Activated CD4-positive, alpha-beta memory T cell treated with anti-CD3 and anti-CD28 coated beads for 36 hours (primary cell): ENCODE measurements around the gene CTNNA3. TPM values are rescaled to one million over a fixed set of nuclear protein-coding genes. Genes with fewer than 3 reads are reported as not detected.
"Not testable (repeated sequence)": the region's sequence is repeated elsewhere in the genome, so short reads cannot be mapped to it uniquely, and the experiment has no call there.

Source experiments
- CTCF ChIA-PET: fragments of 350-600 bp; sonication (Branson Sonifier 250); formaldehyde crosslinking; loops from one replicate; lab custom pipeline; 2021; ENCODE audit warnings: antibody characterized with exemption, inconsistent platforms; lab: Charles Lee
- POLR2A ChIA-PET: fragments of 350-600 bp; sonication (Branson Sonifier 250); formaldehyde crosslinking; loops from one replicate; lab custom pipeline; 2021; ENCODE audit warnings: antibody characterized with exemption; lab: Charles Lee
- DNase-seq: peaks from one replicate; pipeline ENCODE4 v3.0.0-alpha.2; 2020
- H3K27ac Mint-ChIP-seq: one replicate; pipeline ENCODE4 v1.8.0; 2021; ENCODE audit warnings: mixed read lengths
- H3K27me3 Mint-ChIP-seq: one replicate; pipeline ENCODE4 v1.8.0; 2021; ENCODE audit warnings: mixed read lengths
- H3K36me3 Mint-ChIP-seq: one replicate; pipeline ENCODE4 v1.8.0; 2021; ENCODE audit warnings: mixed read lengths
- H3K4me1 Mint-ChIP-seq: one replicate; pipeline ENCODE4 v1.8.0; 2021; ENCODE audit warnings: low read depth, mixed read lengths
- H3K4me3 Mint-ChIP-seq: one replicate; pipeline ENCODE4 v1.8.0; 2021; ENCODE audit warnings: mild to moderate bottlenecking, mixed read lengths
- H3K9me3 Mint-ChIP-seq: one replicate; pipeline ENCODE4 v1.8.0; 2021; ENCODE audit warnings: mixed read lengths
- intact Hi-C: fragments of 100-400 bp; cut with micrococcal nuclease; formaldehyde crosslinking; loops from one replicate; pipeline ENCODE4 v1.15.1; 2023
- total RNA-seq, 2 experiments: library from RNA; stranded (reverse); gene quantifications; one replicate each; pipeline ENCODE4 v1.2.3, GENCODE V29; 2021

Gene CTNNA3
- total RNA-seq, 2 experiments from 2014 or later, result not detected

DNA sequence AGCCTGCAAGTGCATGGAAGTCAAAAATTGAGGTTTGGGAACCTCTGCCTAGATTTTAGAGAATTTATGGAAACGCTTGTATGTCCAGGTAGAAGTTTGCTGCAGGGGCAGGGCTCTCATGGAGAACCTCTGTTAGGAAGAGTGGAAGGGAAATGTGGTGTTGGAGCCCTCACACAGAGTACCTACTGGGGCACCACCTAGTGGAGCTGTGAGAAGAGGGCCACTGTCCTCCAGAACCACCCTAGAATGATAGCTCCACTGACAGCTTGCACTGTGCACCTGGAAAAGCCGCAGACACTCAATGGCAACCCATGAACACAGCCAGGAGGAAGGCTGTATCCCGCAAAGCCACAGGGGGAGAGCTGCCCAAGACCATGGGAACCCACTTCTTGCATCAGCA lies 165.0 kb downstream of the CTNNA3 start:
- CTCF ChIA-PET, result interaction anchor here (0.6 to 1.2 kb wide), 2 partner anchors 10 to 46 kb away, joined by 3 to 8 read pairs; no protein-coding TSS in a partner anchor

DNA sequence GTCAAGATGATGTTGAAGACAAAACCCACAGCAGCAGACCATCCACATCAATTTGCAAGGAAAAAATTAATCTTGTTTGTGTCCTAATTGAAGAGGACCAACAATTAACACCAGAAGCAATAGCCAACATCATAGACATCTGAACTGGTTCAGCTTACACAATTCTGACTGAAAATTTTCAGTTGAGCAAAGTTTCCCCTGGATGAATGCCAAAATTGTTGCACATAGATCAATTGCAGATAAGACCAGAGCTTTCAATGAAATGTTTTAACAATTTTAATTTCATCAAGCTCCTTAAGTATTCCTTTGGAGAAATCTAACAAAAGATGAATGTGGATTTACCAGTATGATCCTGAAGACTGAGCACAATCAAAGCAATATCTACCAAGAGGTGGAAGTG lies 168.6 kb downstream of the CTNNA3 start:
- peaks cover 2% of the 10 kb centered on the region for H3K4me1 Mint-ChIP-seq
- POLR2A ChIA-PET, result no interaction called here
- intact Hi-C loops, result no loop called here

More for the DNA sequence above, 165.0 kb downstream of the CTNNA3 start:
- H3K27ac Mint-ChIP-seq, H3K36me3 Mint-ChIP-seq, H3K9me3 Mint-ChIP-seq, POLR2A ChIA-PET, intact Hi-C loops, DNase-seq, H3K4me1 Mint-ChIP-seq, H3K4me3 Mint-ChIP-seq: not testable (repeated sequence)
- H3K27me3 Mint-ChIP-seq, result peaks cover 15% of the 10 kb centered on the region

DNA sequence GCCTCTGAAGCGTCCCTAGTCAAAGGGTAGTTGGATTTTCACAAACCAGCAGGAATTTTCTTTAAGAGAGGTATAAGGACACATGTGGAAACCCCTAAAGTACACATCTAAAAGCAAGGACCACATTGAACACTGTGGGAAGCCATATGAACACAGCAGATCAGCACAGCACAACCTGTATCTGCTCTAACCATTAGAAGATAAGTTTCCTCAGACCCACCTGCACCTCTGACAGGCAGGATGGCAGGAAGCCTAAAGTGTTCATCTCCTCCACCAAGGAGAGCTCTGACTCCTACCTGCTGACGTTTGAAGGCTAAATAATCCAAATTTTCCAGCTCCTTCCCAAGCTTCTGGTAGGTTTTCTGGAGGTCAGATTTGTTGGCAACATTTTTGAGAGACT lies 174.4 kb downstream of the CTNNA3 start:
- Mint-ChIP-seq H3K9me3 (no peaks in the 10 kb centered on the region), H3K4me3 (no peak overlapping the region), H3K27me3 (no peaks in the 10 kb centered on the region), H3K36me3 (no peaks in the 10 kb centered on the region), H3K4me1 (peaks cover 2% of the 10 kb centered on the region), H3K27ac (no peak overlapping the region)
- ChIA-PET CTCF (interaction anchor here (0.6 to 3.6 kb wide), 12 partner anchors 10 to 260 kb away, joined by 3 to 10 read pairs (median 4); no protein-coding TSS in a partner anchor), POLR2A (no interaction called here)
- no peak for DNase-seq
- intact Hi-C loops, result loop anchor here (2.0 to 5.0 kb wide), 4 partner anchors 214 to 1339 kb away; no protein-coding TSS in a partner anchor

More for the DNA sequence above, 168.6 kb downstream of the CTNNA3 start:
- peaks cover 9% of the 10 kb centered on the region for H3K27me3 Mint-ChIP-seq
- no peaks in the 10 kb centered on the region for H3K36me3 Mint-ChIP-seq
- H3K4me3 Mint-ChIP-seq, result no peak overlapping the region
- DNase-seq, result no peak
- CTCF ChIA-PET, result no interaction called here
- H3K9me3 Mint-ChIP-seq, result no peaks in the 10 kb centered on the region
- H3K27ac Mint-ChIP-seq, result no peak overlapping the region

DNA sequence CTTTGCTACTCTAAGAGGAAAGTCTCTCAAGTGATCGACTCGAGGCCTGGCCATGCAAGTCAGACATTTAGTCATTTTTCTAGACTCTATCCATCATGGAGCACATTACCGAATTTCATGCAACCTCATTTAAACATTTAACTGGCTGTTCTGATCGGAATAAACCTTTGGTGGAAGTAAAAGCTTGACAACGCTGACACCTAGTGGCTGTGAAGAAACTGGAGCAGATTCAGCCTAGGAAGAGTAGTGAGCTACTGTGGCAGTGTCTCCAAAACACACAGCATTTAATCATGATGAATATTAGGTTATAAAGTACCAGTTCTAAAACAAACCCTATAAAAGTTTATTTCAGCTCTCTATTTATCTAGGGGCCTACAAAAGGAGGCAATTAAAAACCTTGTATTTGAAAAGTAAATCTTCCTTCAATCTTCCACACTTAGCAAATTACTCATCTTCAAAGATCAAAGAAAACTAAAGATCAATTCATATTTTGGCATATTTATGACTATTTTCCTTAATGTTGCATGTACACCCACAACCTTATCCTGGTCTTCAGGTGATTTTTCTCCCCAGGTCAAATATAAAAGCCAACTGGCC lies 175.0 kb downstream of the CTNNA3 start:
- DNase-seq, result peak; percentile 31
- Mint-ChIP-seq H3K36me3 (no peaks in the 10 kb centered on the region), H3K4me1 (peaks cover 2% of the 10 kb centered on the region), H3K27ac (no peak overlapping the region), H3K9me3 (no peaks in the 10 kb centered on the region), H3K27me3 (no peaks in the 10 kb centered on the region), H3K4me3 (no peak overlapping the region)
- CTCF ChIA-PET, result interaction anchor here (0.6 to 3.6 kb wide), 11 partner anchors 10 to 261 kb away, joined by 3 to 10 read pairs (median 4); no protein-coding TSS in a partner anchor
- intact Hi-C loops, result loop anchor here (2.0 to 5.0 kb wide), 4 partner anchors 214 to 1339 kb away; no protein-coding TSS in a partner anchor
- POLR2A ChIA-PET, result no interaction called here

DNA sequence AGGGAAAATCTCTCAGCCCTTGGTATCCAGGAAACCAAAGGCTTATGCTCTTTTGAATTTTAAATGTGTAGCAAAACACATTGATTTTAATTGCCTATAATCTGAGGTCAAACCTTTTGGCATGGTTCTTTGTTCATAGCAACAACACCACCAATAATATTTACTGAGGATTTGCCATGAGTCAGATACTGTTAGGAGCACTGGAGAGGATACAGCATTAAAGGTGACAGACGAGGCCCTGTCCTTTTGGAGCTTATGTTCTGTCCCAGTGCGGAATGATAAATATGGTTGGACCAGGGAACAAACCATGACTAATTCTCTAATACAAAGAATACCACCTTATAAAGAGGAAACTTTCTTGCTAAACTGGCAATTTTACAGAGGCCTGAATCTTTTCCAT lies 176.6 kb downstream of the CTNNA3 start:
- Mint-ChIP-seq H3K4me3 (no peak overlapping the region), H3K4me1 (peaks cover 2% of the 10 kb centered on the region), H3K9me3 (no peaks in the 10 kb centered on the region), H3K27me3 (no peaks in the 10 kb centered on the region), H3K36me3 (no peaks in the 10 kb centered on the region), H3K27ac (no peak overlapping the region)
- ChIA-PET POLR2A (no interaction called here), CTCF (interaction anchor here (0.7 to 3.6 kb wide), 4 partner anchors 14 to 903 kb away, joined by 3 to 10 read pairs (median 4); no protein-coding TSS in a partner anchor)
- intact Hi-C loops, result no loop called here
- no peak for DNase-seq

DNA sequence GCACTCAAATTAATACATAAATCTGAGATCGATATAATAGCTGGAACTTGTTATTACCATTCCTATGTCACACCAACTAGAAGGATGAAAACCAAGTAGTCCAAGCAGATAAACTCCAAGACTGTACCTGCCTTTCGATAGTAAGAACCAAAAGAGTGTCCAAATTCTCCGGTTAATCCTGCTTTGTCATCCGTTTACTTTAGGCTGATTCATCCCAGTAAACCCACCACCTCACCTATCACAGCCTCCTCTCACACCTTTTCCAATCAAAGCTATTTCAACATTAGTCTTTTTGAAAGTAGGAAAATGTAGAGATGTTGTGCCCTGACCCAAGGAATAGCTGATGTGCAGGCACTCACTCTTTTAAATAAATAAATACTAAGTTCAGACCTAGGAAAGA lies 177.2 kb downstream of the CTNNA3 start:
- H3K27ac Mint-ChIP-seq, result no peak overlapping the region
- ChIA-PET CTCF (no interaction called here), POLR2A (no interaction called here)
- H3K9me3 Mint-ChIP-seq, result no peaks in the 10 kb centered on the region
- H3K27me3 Mint-ChIP-seq, result no peaks in the 10 kb centered on the region
- no peak for DNase-seq
- H3K4me1 Mint-ChIP-seq, result peaks cover 2% of the 10 kb centered on the region
- no peak overlapping the region for H3K4me3 Mint-ChIP-seq
- no peaks in the 10 kb centered on the region for H3K36me3 Mint-ChIP-seq
- intact Hi-C loops, result no loop called here

DNA sequence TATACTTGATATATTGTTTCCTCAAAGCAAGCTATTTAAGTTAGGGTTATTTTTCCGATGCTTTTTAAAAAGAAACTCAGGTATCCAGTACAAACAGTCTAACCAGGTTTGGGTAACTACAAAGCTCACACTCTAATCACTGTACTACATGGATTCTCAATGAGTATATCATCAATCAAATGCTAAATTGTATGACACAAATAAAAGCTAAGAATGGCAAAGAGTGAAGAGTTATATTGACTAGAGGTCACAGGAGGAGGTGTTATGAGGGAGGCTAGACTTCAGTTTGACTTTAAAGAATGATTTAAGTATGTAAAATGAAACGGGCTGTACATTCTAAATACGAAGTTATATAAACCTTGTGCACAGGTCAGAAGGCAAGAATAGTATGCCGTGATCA lies 178.0 kb downstream of the CTNNA3 start:
- Mint-ChIP-seq H3K27ac (no peak overlapping the region), H3K4me3 (no peak overlapping the region), H3K9me3 (no peaks in the 10 kb centered on the region), H3K36me3 (no peaks in the 10 kb centered on the region), H3K27me3 (no peaks in the 10 kb centered on the region), H3K4me1 (peaks cover 2% of the 10 kb centered on the region)
- POLR2A ChIA-PET, result no interaction called here
- DNase-seq, result no peak
- intact Hi-C loops, result no loop called here
- CTCF ChIA-PET, result interaction anchor here (1.1 kb wide), 1 partner anchor 12 kb away, joined by 3 read pairs; no protein-coding TSS in a partner anchor

DNA sequence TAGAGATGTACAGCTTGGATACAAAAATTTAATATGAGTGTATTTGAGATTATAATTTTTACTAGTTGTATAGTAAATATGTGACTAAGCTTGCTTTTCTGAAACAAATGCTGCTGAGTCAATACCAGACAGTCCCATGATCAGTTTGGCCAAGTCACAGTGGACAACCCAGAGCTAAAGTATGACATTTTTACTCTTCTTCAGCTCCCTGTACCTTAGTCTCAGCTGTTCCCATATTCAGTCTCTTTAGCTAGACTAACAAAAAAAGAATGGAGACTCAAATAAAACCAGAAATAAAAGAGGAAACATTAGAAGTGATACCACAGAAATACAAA lies 189.3 kb downstream of the CTNNA3 start:
- intact Hi-C loops, result no loop called here
- no peaks in the 10 kb centered on the region for H3K27me3 Mint-ChIP-seq

DNA sequence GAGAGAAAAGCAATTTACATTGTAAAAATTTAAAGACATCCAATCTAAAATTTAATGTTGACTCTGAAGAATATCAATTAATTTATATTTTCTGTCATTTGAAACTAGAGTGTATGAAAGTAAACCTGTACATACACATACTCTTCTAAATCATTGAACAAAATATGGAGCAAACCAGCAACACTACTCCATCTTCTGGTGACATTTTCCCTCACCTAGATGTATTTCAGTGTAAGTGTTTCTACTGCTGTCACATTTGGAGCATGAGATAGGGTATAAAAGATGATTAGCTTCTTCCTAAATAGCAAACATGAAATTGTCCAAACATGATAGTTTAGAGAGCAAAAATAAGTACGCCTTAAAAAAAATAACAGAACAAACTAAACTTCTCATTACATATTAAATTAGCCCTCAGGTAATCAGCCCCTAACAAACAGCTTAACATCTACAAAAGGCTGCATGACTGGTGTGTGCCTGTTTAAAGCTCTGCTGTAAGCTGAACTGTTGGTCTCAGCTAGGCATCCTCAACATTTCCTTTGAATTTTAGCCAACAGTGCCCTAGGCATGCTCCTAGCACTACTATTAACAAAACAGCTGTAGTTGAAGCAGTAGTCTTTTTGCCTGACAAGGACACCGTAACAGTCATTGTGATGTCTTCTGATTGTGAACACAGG lies 189.8 kb downstream of the CTNNA3 start:
- DNase-seq, result no peak
- Mint-ChIP-seq H3K9me3 (no peaks in the 10 kb centered on the region), H3K27me3 (no peaks in the 10 kb centered on the region), H3K4me3 (no peak overlapping the region), H3K27ac (no peak overlapping the region), H3K36me3 (no peaks in the 10 kb centered on the region), H3K4me1 (no peaks in the 10 kb centered on the region)
- ChIA-PET CTCF (interaction anchor here (0.9 to 1.6 kb wide), 2 partner anchors 12 to 13 kb away, joined by 3 to 5 read pairs; no protein-coding TSS in a partner anchor), POLR2A (no interaction called here)
- intact Hi-C loops, result no loop called here

More for the DNA sequence above, 189.3 kb downstream of the CTNNA3 start:
- no peak for DNase-seq
- Mint-ChIP-seq H3K9me3 (no peaks in the 10 kb centered on the region), H3K4me1 (no peaks in the 10 kb centered on the region), H3K27ac (no peak overlapping the region), H3K36me3 (no peaks in the 10 kb centered on the region), H3K4me3 (no peak overlapping the region)
- ChIA-PET POLR2A (no interaction called here), CTCF (interaction anchor here (1.6 kb wide), 1 partner anchor 13 kb away, joined by 5 read pairs; no protein-coding TSS in a partner anchor)

DNA sequence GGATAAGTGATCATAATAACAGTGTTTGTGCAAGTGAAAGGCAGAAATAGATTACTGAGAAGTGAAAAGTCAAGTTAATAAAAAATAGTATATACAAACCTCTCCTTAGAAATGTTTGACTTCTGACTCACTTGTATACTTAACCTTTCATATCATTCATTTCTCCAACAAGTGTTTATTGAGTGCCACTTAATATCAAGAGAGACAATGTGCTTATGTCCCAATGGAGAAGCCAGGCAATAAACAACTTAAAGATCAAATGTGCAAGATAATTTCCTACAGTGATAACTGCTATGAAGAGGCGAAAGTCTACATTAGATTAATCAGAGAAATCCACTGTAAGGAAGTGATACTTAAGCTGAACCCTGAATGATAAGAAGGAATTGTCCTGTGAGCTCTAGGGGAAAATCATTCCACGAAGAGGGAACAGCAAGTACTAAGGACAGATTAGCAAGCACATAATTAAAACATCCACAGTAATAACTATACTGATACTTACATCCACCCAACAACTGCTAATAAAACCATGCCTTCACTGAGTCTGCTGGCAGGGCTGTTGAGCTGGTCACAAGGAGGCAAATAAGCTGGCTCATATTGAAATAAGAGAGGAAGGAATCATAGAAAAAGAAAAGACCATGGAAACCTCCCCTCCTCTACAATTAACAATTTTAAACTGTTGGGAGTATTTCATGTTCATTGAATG lies 203.5 kb downstream of the CTNNA3 start:
- Mint-ChIP-seq H3K27me3 (no peaks in the 10 kb centered on the region), H3K4me3 (no peak overlapping the region), H3K36me3 (no peaks in the 10 kb centered on the region), H3K9me3 (peaks cover under 1% of the 10 kb centered on the region), H3K4me1 (no peaks in the 10 kb centered on the region), H3K27ac (no peak overlapping the region)
- POLR2A ChIA-PET, result no interaction called here
- CTCF ChIA-PET, result no interaction called here
- DNase-seq, result no peak
- intact Hi-C loops, result no loop called here

DNA sequence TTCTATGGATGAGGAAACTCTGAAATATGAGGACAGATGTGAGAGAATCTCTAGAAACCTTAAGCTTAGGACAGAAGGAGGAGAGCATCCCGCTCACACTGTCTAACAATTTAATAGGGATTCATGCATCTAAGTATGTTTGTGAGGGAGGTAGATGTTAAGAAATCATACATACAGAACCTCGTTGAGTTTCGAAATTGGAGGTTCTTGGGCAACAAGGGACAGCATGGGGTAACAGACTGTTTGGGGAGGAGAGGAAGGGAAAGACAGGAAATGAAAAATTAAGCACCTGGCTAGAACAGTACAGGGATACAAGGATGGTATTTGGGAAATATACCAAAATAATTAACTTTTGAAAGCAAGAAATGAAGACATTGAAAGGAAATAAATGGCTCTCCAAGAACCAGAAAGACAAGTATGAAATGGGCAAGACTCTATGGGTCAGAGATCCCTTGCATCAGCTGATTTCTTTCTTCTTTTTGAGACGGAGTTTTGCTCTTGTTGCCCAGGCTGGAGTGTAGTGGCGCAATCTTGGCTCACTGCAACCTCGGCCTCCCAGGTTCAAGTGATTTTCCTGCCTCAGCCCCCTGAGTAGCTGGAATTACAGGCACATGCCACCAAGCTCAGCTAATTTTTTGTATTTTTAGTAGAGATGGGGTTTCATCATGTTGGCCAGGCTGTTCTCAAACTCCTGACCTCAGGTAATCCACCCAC lies 207.9 kb downstream of the CTNNA3 start:
- no peaks in the 10 kb centered on the region for H3K27me3 Mint-ChIP-seq
- H3K9me3 Mint-ChIP-seq, result peaks cover 5% of the 10 kb centered on the region
- H3K27ac Mint-ChIP-seq, result no peak overlapping the region
- H3K36me3 Mint-ChIP-seq, result no peaks in the 10 kb centered on the region
- intact Hi-C loops, result no loop called here
- DNase-seq, result no peak
- POLR2A ChIA-PET, result no interaction called here
- H3K4me1 Mint-ChIP-seq, result no peaks in the 10 kb centered on the region
- no peak overlapping the region for H3K4me3 Mint-ChIP-seq
- CTCF ChIA-PET, result no interaction called here
